Activated naive CD4-positive, alpha-beta T cell treated with anti-CD3 and anti-CD28 coated beads for 36 hours (primary cell): Measurements from ENCODE around the gene MTNR1B. TPM values are rescaled to one million over a fixed set of nuclear protein-coding genes. Genes with fewer than 3 reads are reported as not detected.

Experiments
- CTCF ChIA-PET: fragments of 350-600 bp; sonication (Branson Sonifier 250); formaldehyde crosslinking; loops from one replicate; lab custom pipeline; 2021; ENCODE audit warnings: antibody characterized with exemption; lab: Charles Lee
- DNase-seq: peaks from one replicate; pipeline ENCODE4 v3.0.0-alpha.2; 2020
- H3K27ac Mint-ChIP-seq: one replicate; pipeline ENCODE4 v1.8.0; 2021; ENCODE audit warnings: mild to moderate bottlenecking, mixed read lengths
- H3K27me3 Mint-ChIP-seq: one replicate; pipeline ENCODE4 v1.8.0; 2021; ENCODE audit warnings: low read depth, mixed read lengths
- H3K36me3 Mint-ChIP-seq: one replicate; pipeline ENCODE4 v1.8.0; 2021; ENCODE audit warnings: low read depth, mixed read lengths
- H3K4me1 Mint-ChIP-seq: one replicate; pipeline ENCODE4 v1.8.0; 2021; ENCODE audit warnings: low read depth, mixed read lengths
- H3K4me3 Mint-ChIP-seq: one replicate; pipeline ENCODE4 v1.8.0; 2021; ENCODE audit warnings: mild to moderate bottlenecking, moderate library complexity, mixed read lengths
- H3K9me3 Mint-ChIP-seq: one replicate; pipeline ENCODE4 v1.8.0; 2021; ENCODE audit warnings: mixed read lengths
- intact Hi-C: fragments of 100-400 bp; cut with micrococcal nuclease; formaldehyde crosslinking; loops from one replicate; pipeline ENCODE4 v1.15.1; 2023
- total RNA-seq, 2 experiments: library from RNA; stranded (reverse); gene quantifications; one replicate each; pipeline ENCODE4 v1.2.3, GENCODE V29; 2021

MTNR1B gene
- total RNA-seq, 2 experiments from 2014 or later, result not detected

- CTCF ChIA-PET, result no interaction called here
- Mint-ChIP-seq H3K4me3 (no peak overlapping the region), H3K9me3 (peaks cover 2% of the 10 kb centered on the region), H3K36me3 (no peaks in the 10 kb centered on the region), H3K27me3 (peaks cover 14% of the 10 kb centered on the region), H3K4me1 (no peaks in the 10 kb centered on the region), H3K27ac (no peak overlapping the region)
- intact Hi-C loops, result no loop called here
- no peak for DNase-seq
These were observed 51.0 kb downstream of the MTNR1B start for GRCh38 chr11:93020248-93021046.

GRCh38 chr11:93024369-93024768 is 54.9 kb downstream of the MTNR1B start:
- no peak for DNase-seq
- no peak overlapping the region for H3K4me3 Mint-ChIP-seq
- no peaks in the 10 kb centered on the region for H3K36me3 Mint-ChIP-seq
- no peaks in the 10 kb centered on the region for H3K4me1 Mint-ChIP-seq
- CTCF ChIA-PET, result interaction anchor here (0.6 kb wide), 1 partner anchor 598 kb away, joined by 3 read pairs; no protein-coding TSS in a partner anchor
- no peaks in the 10 kb centered on the region for H3K9me3 Mint-ChIP-seq
- intact Hi-C loops, result no loop called here
- H3K27me3 Mint-ChIP-seq, result peaks cover 11% of the 10 kb centered on the region
- H3K27ac Mint-ChIP-seq, result no peak overlapping the region

DNA sequence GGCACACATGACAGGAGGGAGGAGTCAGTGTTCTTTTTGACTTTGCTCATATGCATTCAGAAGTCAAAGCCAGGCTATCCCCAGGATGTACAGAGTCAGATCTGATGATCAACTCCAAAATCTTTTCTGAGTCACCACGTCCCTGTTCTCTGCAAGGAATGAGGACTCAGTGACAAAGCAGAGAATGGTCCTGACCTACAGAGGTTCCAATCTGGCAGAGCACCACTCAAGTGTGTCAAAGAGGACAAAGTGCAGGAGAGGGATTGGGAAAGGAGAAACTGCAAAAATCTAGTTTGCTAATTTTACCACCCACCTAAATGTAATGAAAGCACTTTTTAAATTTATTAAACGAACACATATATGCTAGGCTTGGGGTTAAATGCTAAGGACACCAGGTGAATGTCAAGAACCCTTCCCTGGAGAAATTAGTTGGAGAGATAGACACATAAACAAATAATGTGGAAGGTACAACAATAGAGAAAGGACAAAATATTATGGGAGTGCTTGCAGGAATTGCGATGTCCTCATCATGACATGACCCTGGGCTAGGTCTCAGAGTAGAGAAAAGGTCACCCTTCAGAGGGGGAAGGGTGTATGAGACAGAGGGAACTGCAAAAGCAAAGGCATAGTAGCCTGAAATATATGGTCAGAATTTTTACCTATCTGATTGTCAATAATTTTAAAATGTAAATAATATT is 56.3 kb downstream of the MTNR1B start:
- no peaks in the 10 kb centered on the region for H3K9me3 Mint-ChIP-seq

GRCh38 chr11:93028960-93029522 is 59.6 kb downstream of the MTNR1B start:
- Mint-ChIP-seq H3K36me3 (no peaks in the 10 kb centered on the region), H3K4me1 (no peaks in the 10 kb centered on the region), H3K27ac (no peak overlapping the region), H3K9me3 (no peaks in the 10 kb centered on the region), H3K4me3 (no peak overlapping the region), H3K27me3 (peaks cover 5% of the 10 kb centered on the region)
- no peak for DNase-seq
- CTCF ChIA-PET, result interaction anchor here (0.7 kb wide), 1 partner anchor 617 kb away, joined by 3 read pairs; no protein-coding TSS in a partner anchor
- intact Hi-C loops, result no loop called here

More for the DNA sequence above, 56.3 kb downstream of the MTNR1B start:
- CTCF ChIA-PET, result no interaction called here
- H3K4me1 Mint-ChIP-seq, result no peaks in the 10 kb centered on the region
- H3K36me3 Mint-ChIP-seq, result no peaks in the 10 kb centered on the region
- no peak overlapping the region for H3K4me3 Mint-ChIP-seq
- no peak overlapping the region for H3K27ac Mint-ChIP-seq
- H3K27me3 Mint-ChIP-seq, result peaks cover 7% of the 10 kb centered on the region
- no peak for DNase-seq
- intact Hi-C loops, result no loop called here

DNA sequence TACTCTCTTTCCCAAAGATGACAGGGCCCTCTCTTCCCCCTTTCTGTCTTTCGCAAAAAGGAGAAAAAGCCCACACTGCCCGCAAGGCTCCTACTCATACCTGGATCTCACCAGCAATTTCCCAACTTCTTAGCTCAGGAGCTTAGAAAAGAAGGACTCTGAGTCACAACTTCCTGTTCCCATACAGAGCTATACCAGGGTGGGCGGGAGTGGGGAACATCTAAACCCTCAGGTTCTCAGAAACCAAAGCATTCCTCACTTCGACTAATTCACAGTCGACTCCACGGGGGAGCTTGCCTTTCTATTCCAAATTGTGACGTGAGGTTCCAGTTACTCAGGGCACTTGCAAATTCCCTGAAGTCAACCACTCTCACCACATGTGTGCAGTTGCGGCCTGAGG is 61.9 kb downstream of the MTNR1B start:
- no peaks in the 10 kb centered on the region for H3K36me3 Mint-ChIP-seq
- H3K27ac Mint-ChIP-seq, result peak overlapping the region; percentile 39
- H3K4me3 Mint-ChIP-seq, result no peak overlapping the region
- H3K4me1 Mint-ChIP-seq, result no peaks in the 10 kb centered on the region
- CTCF ChIA-PET, result no interaction called here
- H3K27me3 Mint-ChIP-seq, result peaks cover 5% of the 10 kb centered on the region
- intact Hi-C loops, result no loop called here
- H3K9me3 Mint-ChIP-seq, result no peaks in the 10 kb centered on the region
- no peak for DNase-seq

Other genes starting within 250 kb of the MTNR1B start
- gene SLC36A4, start 228.3 kb downstream of the MTNR1B start, total RNA-seq, result 10 to 100 TPM; 13.2 to 13.9 TPM